Activated CD8-positive, alpha-beta memory T cell treated with anti-CD3 and anti-CD28 coated beads, Interleukin-2, amount 50 U/mL, for 24 hours (primary cell): ENCODE results near the gene PARVA.

Source experiments
- DNase-seq: peaks from one replicate; pipeline ENCODE4 v3.0.0-alpha.2; 2020; ENCODE audit errors: extremely low read depth

The PARVA gene

GRCh38 chr11:12376259-12377081, 901 bp upstream of the PARVA start:
- no peak for DNase-seq

GRCh38 chr11:12377824-12378593, 638 bp downstream of the PARVA start:
- DNase-seq, result no peak

- no peak for DNase-seq
Observed at GRCh38 chr11:12380565-12381325, 3.4 kb downstream of the PARVA start.

GRCh38 chr11:12381875-12382274, 4.5 kb downstream of the PARVA start:
- DNase-seq, result no peak

GRCh38 chr11:12382451-12382850, 5.1 kb downstream of the PARVA start:
- no peak for DNase-seq

- no peak for DNase-seq
Observed at GRCh38 chr11:12386309-12386708, 8.9 kb downstream of the PARVA start.

- DNase-seq, result no peak
Observed at GRCh38 chr11:12386745-12387144, 9.4 kb downstream of the PARVA start.

- DNase-seq, result no peak
Observed at GRCh38 chr11:12388173-12388572, 10.8 kb downstream of the PARVA start.

GRCh38 chr11:12388939-12389670, 11.7 kb downstream of the PARVA start:
- no peak for DNase-seq

- no peak for DNase-seq
Observed at GRCh38 chr11:12389676-12390657, 12.6 kb downstream of the PARVA start.

GRCh38 chr11:12390687-12391110, 13.3 kb downstream of the PARVA start:
- no peak for DNase-seq

GRCh38 chr11:12392672-12393071, 15.3 kb downstream of the PARVA start:
- DNase-seq, result no peak

- DNase-seq, result no peak
Observed at GRCh38 chr11:12393691-12394090, 16.3 kb downstream of the PARVA start.

- no peak for DNase-seq
Observed at GRCh38 chr11:12394601-12395000, 17.2 kb downstream of the PARVA start.

- DNase-seq, result no peak
Observed at GRCh38 chr11:12395333-12395732, 18.0 kb downstream of the PARVA start.

GRCh38 chr11:12397931-12398334, 20.6 kb downstream of the PARVA start:
- no peak for DNase-seq

GRCh38 chr11:12399355-12399754, 22.0 kb downstream of the PARVA start:
- no peak for DNase-seq

- no peak for DNase-seq
Observed at GRCh38 chr11:12402025-12402424, 24.7 kb downstream of the PARVA start.

- DNase-seq, result no peak
Observed at GRCh38 chr11:12402691-12403120, 25.3 kb downstream of the PARVA start.
